ENCODE data around the gene ZNF648.

DNA sequence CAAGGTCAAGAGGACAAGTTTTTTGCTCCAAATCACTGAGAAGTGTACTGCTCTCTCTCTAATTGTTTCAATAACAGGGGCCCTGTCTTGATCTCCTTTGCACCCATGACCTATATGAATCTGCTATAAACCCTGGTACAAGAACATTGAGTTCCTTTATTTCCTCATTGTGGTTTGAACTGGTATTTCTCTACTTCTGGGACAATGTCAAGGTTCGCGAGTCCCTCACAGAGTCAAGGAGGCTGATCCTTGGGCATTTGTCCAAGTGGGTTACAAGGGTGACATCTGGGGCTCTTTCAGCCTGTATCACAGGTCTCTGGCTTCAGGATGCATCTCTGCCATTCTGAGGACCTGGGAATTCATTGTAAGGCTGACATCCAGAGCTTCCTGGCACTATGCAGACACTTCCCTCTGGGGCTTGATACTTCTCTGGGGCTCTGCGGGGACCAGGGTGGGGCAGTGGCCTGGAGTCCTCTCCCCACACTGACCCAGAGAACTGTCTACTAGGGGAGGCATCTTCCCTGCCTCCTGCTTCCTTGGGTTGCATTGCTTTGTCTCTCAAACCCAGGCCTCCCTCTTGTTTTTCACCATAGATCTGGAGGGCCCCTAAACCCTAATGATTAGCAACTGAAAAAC is 22.5 kb upstream of the ZNF648 start:
- TF ChIP-seq, protein P1, sequence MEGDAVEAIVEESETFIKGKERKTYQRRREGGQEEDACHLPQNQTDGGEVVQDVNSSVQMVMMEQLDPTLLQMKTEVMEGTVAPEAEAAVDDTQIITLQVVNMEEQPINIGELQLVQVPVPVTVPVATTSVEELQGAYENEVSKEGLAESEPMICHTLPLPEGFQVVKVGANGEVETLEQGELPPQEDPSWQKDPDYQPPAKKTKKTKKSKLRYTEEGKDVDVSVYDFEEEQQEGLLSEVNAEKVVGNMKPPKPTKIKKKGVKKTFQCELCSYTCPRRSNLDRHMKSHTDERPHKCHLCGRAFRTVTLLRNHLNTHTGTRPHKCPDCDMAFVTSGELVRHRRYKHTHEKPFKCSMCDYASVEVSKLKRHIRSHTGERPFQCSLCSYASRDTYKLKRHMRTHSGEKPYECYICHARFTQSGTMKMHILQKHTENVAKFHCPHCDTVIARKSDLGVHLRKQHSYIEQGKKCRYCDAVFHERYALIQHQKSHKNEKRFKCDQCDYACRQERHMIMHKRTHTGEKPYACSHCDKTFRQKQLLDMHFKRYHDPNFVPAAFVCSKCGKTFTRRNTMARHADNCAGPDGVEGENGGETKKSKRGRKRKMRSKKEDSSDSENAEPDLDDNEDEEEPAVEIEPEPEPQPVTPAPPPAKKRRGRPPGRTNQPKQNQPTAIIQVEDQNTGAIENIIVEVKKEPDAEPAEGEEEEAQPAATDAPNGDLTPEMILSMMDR (IDR thresholded peaks at IDR 0.05) = no peak
- TF ChIP-seq EZH2 (IDR thresholded peaks at IDR 0.05) = no peak
